ENCODE measurements around the gene TMOD3. TPM values are rescaled to one million over a fixed set of nuclear protein-coding genes. Genes with fewer than 3 reads are reported as not detected.
A peak's percentile ranks its signal among the peaks of the same experiment; 100 is the strongest.

TMOD3 gene
- total and polyA plus RNA-seq, 8 donors = 4.4 to 28.5 (median 14.3) TPM

DNA sequence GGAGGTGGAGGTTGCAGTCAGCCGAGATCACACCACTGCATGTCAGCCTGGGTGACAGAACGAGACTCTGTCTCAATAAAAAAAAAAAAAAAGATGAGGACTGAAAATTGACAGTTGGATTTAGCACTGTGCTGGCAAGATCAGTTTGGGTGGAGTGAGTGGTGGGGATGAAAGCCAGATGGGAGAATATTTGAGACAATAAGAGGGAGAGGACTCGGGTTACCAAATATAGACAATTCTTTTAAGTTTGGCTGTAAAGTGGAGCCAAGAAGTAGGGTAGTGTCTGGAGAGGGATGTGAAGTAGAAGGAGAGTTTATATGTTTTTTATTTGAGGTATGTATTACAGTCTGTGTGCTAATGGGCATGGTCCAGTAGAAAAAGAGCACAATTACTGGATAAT lies 20.4 kb downstream of the TMOD3 start:
- no peak for FAIRE-seq
- intact Hi-C loops (cut with DNase I) = no loop called here
- ATAC-seq = no peak
- TF ChIP-seq, protein P1, sequence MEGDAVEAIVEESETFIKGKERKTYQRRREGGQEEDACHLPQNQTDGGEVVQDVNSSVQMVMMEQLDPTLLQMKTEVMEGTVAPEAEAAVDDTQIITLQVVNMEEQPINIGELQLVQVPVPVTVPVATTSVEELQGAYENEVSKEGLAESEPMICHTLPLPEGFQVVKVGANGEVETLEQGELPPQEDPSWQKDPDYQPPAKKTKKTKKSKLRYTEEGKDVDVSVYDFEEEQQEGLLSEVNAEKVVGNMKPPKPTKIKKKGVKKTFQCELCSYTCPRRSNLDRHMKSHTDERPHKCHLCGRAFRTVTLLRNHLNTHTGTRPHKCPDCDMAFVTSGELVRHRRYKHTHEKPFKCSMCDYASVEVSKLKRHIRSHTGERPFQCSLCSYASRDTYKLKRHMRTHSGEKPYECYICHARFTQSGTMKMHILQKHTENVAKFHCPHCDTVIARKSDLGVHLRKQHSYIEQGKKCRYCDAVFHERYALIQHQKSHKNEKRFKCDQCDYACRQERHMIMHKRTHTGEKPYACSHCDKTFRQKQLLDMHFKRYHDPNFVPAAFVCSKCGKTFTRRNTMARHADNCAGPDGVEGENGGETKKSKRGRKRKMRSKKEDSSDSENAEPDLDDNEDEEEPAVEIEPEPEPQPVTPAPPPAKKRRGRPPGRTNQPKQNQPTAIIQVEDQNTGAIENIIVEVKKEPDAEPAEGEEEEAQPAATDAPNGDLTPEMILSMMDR (IDR thresholded peaks at IDR 0.05) = no peak
- H3K27me3 ChIP-seq = no peaks in the 10 kb centered on the region
- no peak overlapping the region for H3K27ac ChIP-seq
- WGBS, 2 donors = 95% methylated on average over 3 of the region's 3 CpGs
- H3K4me1 ChIP-seq = peaks cover 10 to 27% (median 17%) of the 10 kb centered on the region in 3 donors
- H3K36me3 ChIP-seq = no peaks in the 10 kb centered on the region
- no peak for DNase-seq
- H3K9me3 ChIP-seq = no peaks in the 10 kb centered on the region
- no peak overlapping the region for H3K4me3 ChIP-seq

DNA sequence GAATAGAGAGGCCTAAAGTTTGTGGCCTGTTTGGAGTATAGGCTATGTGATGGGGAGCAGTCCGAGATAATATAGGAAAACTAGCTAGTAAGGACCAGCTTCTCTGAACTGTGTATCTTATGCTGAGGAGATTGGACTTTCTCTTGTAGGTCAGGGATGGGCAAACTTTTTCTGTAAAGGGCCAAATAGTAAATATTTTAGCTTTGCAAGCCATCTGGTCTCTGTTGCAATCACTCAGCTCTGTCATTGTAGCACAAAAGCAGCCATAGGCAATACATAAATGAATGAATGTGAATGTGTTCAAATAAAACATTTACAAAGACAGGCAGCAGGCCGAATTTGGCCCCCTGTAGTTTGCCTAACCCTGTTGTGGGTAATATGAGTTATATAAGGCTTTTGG lies 24.5 kb downstream of the TMOD3 start:
- 73 to 87% methylated on average over 2 of the region's 2 CpGs for WGBS, 2 donors
- ATAC-seq (no peak), DNase-seq (no peak), FAIRE-seq (no peak)
- H3K4me3 ChIP-seq = no peak overlapping the region
- no peaks in the 10 kb centered on the region for H3K27me3 ChIP-seq
- peaks cover 4 to 9% (median 6%) of the 10 kb centered on the region in 3 donors for H3K4me1 ChIP-seq
- H3K9me3 ChIP-seq = no peaks in the 10 kb centered on the region
- no peak overlapping the region for H3K27ac ChIP-seq
- H3K36me3 ChIP-seq = no peaks in the 10 kb centered on the region
- TF ChIP-seq, protein P1 (IDR thresholded peaks at IDR 0.05) = no peak
- intact Hi-C loops (cut with DNase I) = no loop called here

DNA sequence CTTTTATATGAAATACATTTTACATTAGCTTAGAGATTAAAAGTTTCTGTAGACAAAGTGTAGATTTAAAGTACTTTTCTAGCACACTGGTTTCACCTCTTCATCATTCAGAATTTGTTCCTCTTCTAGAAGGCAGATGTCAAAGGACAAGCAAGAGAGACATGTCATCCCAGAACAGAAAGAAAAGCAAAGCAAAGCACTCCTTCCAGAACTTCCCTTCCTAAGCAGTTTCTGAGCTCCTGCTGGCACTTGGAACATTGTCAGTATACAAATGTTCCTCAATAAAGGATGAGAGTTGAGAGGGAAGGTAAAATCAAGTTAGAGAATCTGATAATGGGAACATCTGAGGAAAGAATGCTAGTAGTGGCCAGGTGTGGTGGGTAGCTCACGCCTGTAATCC lies 26.2 kb downstream of the TMOD3 start:
- FAIRE-seq (no peak), ATAC-seq (peak in 2 of 4 donors; percentile 25 to 29), DNase-seq (no peak)
- WGBS, 2 donors = 91 to 100% methylated on average over 1 of the region's 1 CpG
- H3K27me3 ChIP-seq = no peaks in the 10 kb centered on the region
- no peak overlapping the region for H3K27ac ChIP-seq
- H3K4me1 ChIP-seq = peaks cover 4 to 9% (median 6%) of the 10 kb centered on the region in 3 donors
- TF ChIP-seq, protein P1 (IDR thresholded peaks at IDR 0.05) = no peak
- intact Hi-C loops (cut with DNase I) = no loop called here
- H3K36me3 ChIP-seq = no peaks in the 10 kb centered on the region
- H3K9me3 ChIP-seq = no peaks in the 10 kb centered on the region
- no peak overlapping the region for H3K4me3 ChIP-seq

DNA sequence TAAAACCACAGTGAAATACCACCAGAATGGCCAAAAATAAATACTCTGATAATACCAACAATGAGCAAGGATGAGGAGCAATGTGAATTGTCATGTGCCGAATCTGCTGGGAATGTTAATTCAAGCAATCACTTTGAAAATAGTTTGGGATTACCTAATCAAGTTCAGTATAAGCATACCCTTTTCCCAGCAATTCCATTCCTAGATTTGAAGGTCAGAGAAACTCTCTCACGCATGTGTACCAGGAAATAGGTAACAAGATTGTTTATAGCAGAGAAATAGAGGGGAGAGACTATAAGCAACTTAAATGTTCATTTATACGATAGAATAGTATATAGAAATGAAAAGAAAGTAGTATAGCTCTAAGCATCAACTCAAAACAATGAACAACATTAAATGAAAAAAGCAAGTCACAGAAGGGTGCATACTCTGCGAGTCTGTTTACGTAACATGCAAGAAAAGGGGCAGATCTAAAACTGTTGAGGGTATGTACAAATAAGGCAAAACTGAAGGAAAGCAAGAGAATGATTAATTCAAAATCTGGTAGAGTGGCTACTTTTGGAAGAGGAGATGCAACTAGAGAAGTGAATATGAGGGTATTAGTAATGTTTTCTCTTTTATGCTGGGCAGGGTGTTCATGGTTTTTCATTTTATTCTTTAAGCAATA lies 27.4 kb downstream of the TMOD3 start:
- TF ChIP-seq, protein P1 (IDR thresholded peaks at IDR 0.05) = no peak
- Histone ChIP-seq H3K4me3 (no peak overlapping the region), H3K4me1 (peaks cover 4 to 9% (median 6%) of the 10 kb centered on the region in 3 donors), H3K27ac (no peak overlapping the region), H3K9me3 (no peaks in the 10 kb centered on the region), H3K27me3 (no peaks in the 10 kb centered on the region), H3K36me3 (no peaks in the 10 kb centered on the region)
- intact Hi-C loops (cut with DNase I) = no loop called here
- ATAC-seq (peak in 3 of 4 donors; percentile 56 to 61 (median 59)), DNase-seq (no peak), FAIRE-seq (no peak)
- 66 to 72% methylated on average over 5 of the region's 5 CpGs for WGBS, 2 donors

Data from pancreas (tissue), 10 donors.